Lower leg skin (tissue), 3 donors: Measurements from ENCODE around the gene CRAMP1.

Experiments
- CTCF ChIP-seq, 3 donors: fragments of 450-650 bp; IDR thresholded peaks; one replicate each; pipeline ENCODE4 v1.5.1; 2016; ENCODE audit warnings: antibody characterized with exemption in 3 of 3, mild to moderate bottlenecking in 3 of 3, moderate library complexity in 2 of 3
- POLR2A ChIP-seq, 2 donors: fragments of 450-650 bp; IDR thresholded peaks; one replicate each; pipeline ENCODE4 v1.6.1; 2016 to 2017; ENCODE audit warnings: antibody characterized with exemption in 2 of 2, mild to moderate bottlenecking in 1 of 2, moderate library complexity in 1 of 2

GRCh38 chr16:1724491-1724890 is 112.3 kb downstream of the CRAMP1 start:
- TF ChIP-seq CTCF (IDR thresholded peaks at IDR 0.05) (no peak), POLR2A (IDR thresholded peaks at IDR 0.05) (no peak)
